ENCODE data around the gene KCTD14. TPM values are rescaled to one million over a fixed set of nuclear protein-coding genes. Genes with fewer than 3 reads are reported as not detected.

The KCTD14 gene
- total and polyA plus RNA-seq, 2 of the 8 experiments (the other 6 are each of a cell fraction or from before 2014, with no cell fraction given), result 21.6 to 24.9 TPM

GRCh38 chr11:78072455-78072854 lies 49.4 kb upstream of the KCTD14 start:
- H2BK15ac ChIP-seq (ENCODE audit: low read length), result no peak overlapping the region
- no peak overlapping the region for H4K5ac ChIP-seq (ENCODE audit: insufficient read length, low read depth, low read length)
- FAIRE-seq (no peak), DNase-seq (ENCODE audit: low read depth in 1 of 2, low spot score in 2 of 2) (no peak)
- no peak overlapping the region for H2BK5ac ChIP-seq (ENCODE audit: low read depth, low read length)
- peaks cover 9 to 29% of the 10 kb centered on the region in 2 experiments for H3K79me2 ChIP-seq (ENCODE audit: control insufficient read depth in 1 of 2, insufficient read depth in 2 of 2, low read length in 2 of 2)
- ChIA-PET CTCF (ENCODE audit: partially characterized antibody) (no interaction called here), POLR2A (ENCODE audit: partially characterized antibody) (interaction anchor here (1.3 kb wide), 1 partner anchor 11 kb away, joined by 6 read pairs; no protein-coding TSS in a partner anchor)
- no peak overlapping the region for H3K23ac ChIP-seq (ENCODE audit: insufficient read length)
- H2BK20ac ChIP-seq (ENCODE audit: low read length), result no peak overlapping the region
- H2BK12ac ChIP-seq (ENCODE audit: low read depth, low read length), result no peak overlapping the region
- H3K14ac ChIP-seq (ENCODE audit: insufficient read length), result no peak overlapping the region
- no peaks in the 10 kb centered on the region for H3K23me2 ChIP-seq (ENCODE audit: low read depth, low read length)
- no peak overlapping the region for H2BK120ac ChIP-seq (replicated peaks; ENCODE audit: low read depth, low read length)
- H3K56ac ChIP-seq (replicated peaks; ENCODE audit: insufficient read length, low read depth, low read length), result no peak overlapping the region
- H2AFZ ChIP-seq (ENCODE audit: low read length), result no peak overlapping the region
- no peak overlapping the region for H3K9ac ChIP-seq (replicated peaks in 1 of 4; ENCODE audit: extremely low read depth in 1 of 4, low read depth in 3 of 4, low read length in 3 of 4)
- H3K4me3 ChIP-seq (ENCODE audit: extremely low read depth in 1 of 4, insufficient read depth in 2 of 4, low read depth in 3 of 4, low read length in 4 of 4), result no peak overlapping the region
- no peak overlapping the region for H3K27ac ChIP-seq (ENCODE audit: low read depth, low read length)
- H4K20me1 ChIP-seq (replicated peaks in 1 of 2; ENCODE audit: control insufficient read depth in 1 of 2, insufficient read depth in 2 of 2, low read length in 2 of 2), result peaks cover 3 to 6% of the 10 kb centered on the region in 2 experiments
- H4K91ac ChIP-seq (replicated peaks; ENCODE audit: insufficient read length, low read length), result no peak overlapping the region
- no peaks in the 10 kb centered on the region for H3K9me3 ChIP-seq (ENCODE audit: insufficient read depth in 2 of 2, low read depth in 1 of 2, low read length in 1 of 2)
- H3K27me3 ChIP-seq (replicated peaks in 1 of 4; ENCODE audit: control insufficient read depth in 3 of 4, extremely low read depth in 1 of 4, insufficient read depth in 3 of 4, low read length in 3 of 4), result no peaks in the 10 kb centered on the region
- H3K4ac ChIP-seq (replicated peaks; ENCODE audit: insufficient read length, low read depth, low read length), result no peak overlapping the region
- H3K36me3 ChIP-seq (ENCODE audit: control insufficient read depth in 2 of 4, insufficient read depth in 4 of 4, low read length in 3 of 4), result peaks cover 0 to 42% (median 14%) of the 10 kb centered on the region in 4 experiments; a peak in 6 of 8 replicates
- WGBS, 2 experiments (ENCODE audit: extremely low coverage in 1 of 2, insufficient coverage in 1 of 2, insufficient read length in 1 of 2, insufficient replicate concordance in 2 of 2, low coverage in 1 of 2, low lambda C conversion rate in 2 of 2, missing lambda C conversion rate in 1 of 2), result 91% methylated on average over 4 of the region's 4 CpGs; no CpG with 5 or more reads in 1 of the 2 experiments
- H2AK5ac ChIP-seq (ENCODE audit: low read depth, low read length), result no peak overlapping the region
- H3K4me1 ChIP-seq (replicated peaks in 1 of 4; ENCODE audit: control insufficient read depth in 3 of 4, insufficient read depth in 4 of 4, low read length in 3 of 4), result no peaks in the 10 kb centered on the region
- peaks cover 14% of the 10 kb centered on the region for H3K79me1 ChIP-seq (ENCODE audit: low read depth, low read length)
- no peak overlapping the region for H4K8ac ChIP-seq (ENCODE audit: extremely low read depth, insufficient read depth, low read length)
- no peak overlapping the region for H3K18ac ChIP-seq (ENCODE audit: extremely low read depth, low read length)
- H3K4me2 ChIP-seq (ENCODE audit: insufficient read depth in 1 of 2, low read depth in 2 of 2, low read length in 2 of 2), result no peak overlapping the region
- no peak for TF ChIP-seq GTF2F1 (IDR thresholded peaks at IDR 0.05; ENCODE audit: borderline replicate concordance, low read depth, low read length)
- TF ChIP-seq KDM4A (IDR thresholded peaks at IDR 0.05; ENCODE audit: low read depth, low read length, severe bottlenecking), result no peak
